GM12865 (cell line): ENCODE results near the gene BTLA.
"Not testable (repeated sequence)": the region's sequence is repeated elsewhere in the genome, so short reads cannot be mapped to it uniquely, and the experiment has no call there.

Source experiments
- DNase-seq: peaks from one replicate; pipeline ENCODE4 v3.0.0; 2010; ENCODE audit warnings: low read depth
- H3K4me3 ChIP-seq: 2 replicates; pipeline ENCODE4 v1.5.1; 2011; ENCODE audit warnings: mild to moderate bottlenecking, low read depth, low read length, control low read depth
- CTCF ChIP-seq: IDR thresholded peaks from 2 replicates; pipeline ENCODE4 v1.5.1; 2011; ENCODE audit warnings: low read length, control low read depth, low read depth, inconsistent platforms; ENCODE audit not compliant: insufficient read depth; ENCODE audit errors: missing control alignments

Gene BTLA

GRCh38 chr3:112500621-112501020 is 1.3 kb upstream of the BTLA start:
- no peak overlapping the region for H3K4me3 ChIP-seq
- TF ChIP-seq CTCF = no peak
- no peak for DNase-seq

GRCh38 chr3:112497897-112498548 is 1.2 kb downstream of the BTLA start:
- peak overlapping the region; percentile 67 for H3K4me3 ChIP-seq
- DNase-seq = peak; percentile 54
- no peak for TF ChIP-seq CTCF

- DNase-seq = no peak
- peak overlapping the region; percentile 67 for H3K4me3 ChIP-seq
- no peak for TF ChIP-seq CTCF
These were observed 2.8 kb downstream of the BTLA start for GRCh38 chr3:112496366-112497067.

- peak overlapping the region; percentile 67 for H3K4me3 ChIP-seq
- DNase-seq = not testable (repeated sequence)
These were observed 4.9 kb downstream of the BTLA start for GRCh38 chr3:112494448-112494767.

- peak overlapping the region; percentile 52 for H3K4me3 ChIP-seq
- no peak for DNase-seq
- no peak for TF ChIP-seq CTCF
These were observed 7.1 kb downstream of the BTLA start for GRCh38 chr3:112492124-112492523.

GRCh38 chr3:112491373-112491772 is 7.9 kb downstream of the BTLA start:
- no peak for TF ChIP-seq CTCF
- H3K4me3 ChIP-seq = peak overlapping the region; percentile 52
- no peak for DNase-seq

GRCh38 chr3:112489674-112490479 is 9.4 kb downstream of the BTLA start:
- peak overlapping the region; percentile 52 for H3K4me3 ChIP-seq
- no peak for TF ChIP-seq CTCF
- peak; percentile 80 for DNase-seq
